IMR-90 (cell line): ENCODE measurements around the gene HYDIN. TPM values are rescaled to one million over a fixed set of nuclear protein-coding genes. Genes with fewer than 3 reads are reported as not detected.

Experiments
- ATAC-seq: fragments of 200-7000 bp; cut with Tn5 transposase; 2 replicates; pipeline ENCODE4 v1.9.1; 2020; ENCODE audit warnings: low read depth, mild to moderate bottlenecking, moderate library complexity
- BruUV-seq: library from RNA; stranded (reverse); fragments of 400-500 nt; replicated peaks from 2 replicates; lab custom pipeline; 2021; lab: Mats Ljungman, UMichigan
- CTCF ChIA-PET: fragments of 300-600 bp; formaldehyde crosslinking; extraction: SDS; loops from one replicate; lab custom pipeline; 2021; ENCODE audit warnings: antibody characterized with exemption; lab: Yijun Ruan, JAX
- POLR2A ChIA-PET: fragments of 300-600 bp; sonication (Branson Sonifier 250); formaldehyde crosslinking; loops from one replicate; lab custom pipeline; 2022; ENCODE audit warnings: antibody characterized with exemption; ENCODE audit not compliant: unreplicated experiment; lab: Charles Lee
- DNase-seq: peaks from one replicate; pipeline ENCODE4 v3.0.0; 2013
- H2AFZ ChIP-seq: replicated peaks from 2 replicates; pipeline ENCODE3; 2013; ENCODE audit warnings: low read length, mild to moderate bottlenecking; ENCODE audit not compliant: poor library complexity
- H2AK5ac ChIP-seq: 2 replicates; pipeline ENCODE4 v1.6.1; 2013; ENCODE audit warnings: low read depth, low read length, inconsistent platforms
- H2AK9ac ChIP-seq: replicated peaks from 2 replicates; pipeline ENCODE3; 2013; ENCODE audit warnings: mild to moderate bottlenecking, low read depth, low read length, moderate library complexity; ENCODE audit not compliant: poor library complexity
- H2BK120ac ChIP-seq: 2 replicates; pipeline ENCODE4 v1.6.1; 2013; ENCODE audit warnings: low read depth, low read length, inconsistent platforms
- H2BK15ac ChIP-seq: 3 replicates; pipeline ENCODE4 v1.6.1; 2013; ENCODE audit warnings: low read depth, low read length, inconsistent platforms
- H2BK20ac ChIP-seq: 2 replicates; pipeline ENCODE4 v1.6.1; 2013; ENCODE audit warnings: low read depth, mild to moderate bottlenecking, inconsistent platforms, low read length, moderate library complexity
- H2BK5ac ChIP-seq: 2 replicates; pipeline ENCODE4 v1.6.1; 2013; ENCODE audit warnings: mild to moderate bottlenecking, low read depth, low read length, inconsistent platforms; ENCODE audit not compliant: poor library complexity, severe bottlenecking
- H3K14ac ChIP-seq: replicated peaks from 2 replicates; pipeline ENCODE4 v1.6.1; 2013; ENCODE audit warnings: low read depth, low read length, inconsistent platforms
- H3K18ac ChIP-seq: 2 replicates; pipeline ENCODE4 v1.6.1; 2013; ENCODE audit warnings: low read depth, low read length, control low read depth
- H3K23ac ChIP-seq: 2 replicates; pipeline ENCODE4 v1.6.1; 2013; ENCODE audit warnings: low read depth, low read length, inconsistent platforms
- H3K27ac ChIP-seq: 2 replicates; pipeline ENCODE4 v1.5.1; 2013; ENCODE audit warnings: mild to moderate bottlenecking, control low read depth, low read length; ENCODE audit not compliant: insufficient read depth
- H3K27me3 ChIP-seq: 2 replicates; pipeline ENCODE4 v1.6.1; 2013; ENCODE audit warnings: low read length; ENCODE audit not compliant: control insufficient read depth, insufficient read depth
- H3K36me3 ChIP-seq: 2 replicates; pipeline ENCODE4 v1.6.1; 2013; ENCODE audit warnings: low read length, mixed read lengths; ENCODE audit not compliant: control insufficient read depth, insufficient read depth
- H3K4ac ChIP-seq: 2 replicates; pipeline ENCODE4 v1.6.1; 2013; ENCODE audit warnings: low read depth, low read length, inconsistent platforms
- H3K4me1 ChIP-seq: 2 replicates; pipeline ENCODE4 v1.6.1; 2013; ENCODE audit warnings: low read length, mixed read lengths; ENCODE audit not compliant: control insufficient read depth, insufficient read depth
- H3K4me2 ChIP-seq: 2 replicates; pipeline ENCODE4 v1.6.1; 2013; ENCODE audit warnings: low read depth, mild to moderate bottlenecking, control low read depth, low read length, moderate library complexity
- H3K4me3 ChIP-seq: 2 replicates; pipeline ENCODE4 v1.5.1; 2013; ENCODE audit warnings: low read depth, mild to moderate bottlenecking, control low read depth, low read length, moderate library complexity; ENCODE audit not compliant: insufficient read depth
- H3K56ac ChIP-seq: 2 replicates; pipeline ENCODE4 v1.6.1; 2013; ENCODE audit warnings: low read length, inconsistent platforms; ENCODE audit not compliant: insufficient read depth; ENCODE audit errors: extremely low read depth
- H3K79me1 ChIP-seq, 2 experiments: 2 replicates each; pipeline ENCODE4 v1.6.1; 2013; ENCODE audit warnings: low read length in 2 of 2, inconsistent platforms in 1 of 2, low read depth in 1 of 2
- H3K9ac ChIP-seq: 2 replicates; pipeline ENCODE4 v1.6.1; 2013; ENCODE audit warnings: low read depth, low read length, control low read depth
- H3K9me1 ChIP-seq: 2 replicates; pipeline ENCODE4 v1.6.1; 2013; ENCODE audit warnings: low read length, inconsistent platforms; ENCODE audit not compliant: insufficient read depth
- H3K9me3 ChIP-seq: 2 replicates; pipeline ENCODE4 v1.6.1; 2013; ENCODE audit warnings: low read length; ENCODE audit not compliant: control insufficient read depth, insufficient read depth
- H4K20me1 ChIP-seq: 2 replicates; pipeline ENCODE4 v1.6.1; 2013; ENCODE audit warnings: low read length, inconsistent platforms; ENCODE audit not compliant: insufficient read depth
- H4K5ac ChIP-seq: 2 replicates; pipeline ENCODE4 v1.6.1; 2013; ENCODE audit warnings: mild to moderate bottlenecking, low read depth, low read length, control low read depth
- H4K8ac ChIP-seq, 2 experiments: 2 replicates each; pipeline ENCODE4 v1.6.1; 2013; ENCODE audit warnings: low read depth in 2 of 2, low read length in 2 of 2, control low read depth in 1 of 2, inconsistent platforms in 1 of 2
- H4K91ac ChIP-seq: 2 replicates; pipeline ENCODE4 v1.6.1; 2013; ENCODE audit warnings: low read depth, low read length, inconsistent platforms; ENCODE audit not compliant: insufficient read depth
- CEBPB ChIP-seq: IDR thresholded peaks from 2 replicates; pipeline ENCODE4 v1.6.1; 2012; ENCODE audit warnings: low read depth, low read length, improper control_type of control experiment
- ELK1 ChIP-seq: fragments of 150-350 bp; IDR thresholded peaks from 2 replicates; pipeline ENCODE4 v1.6.1; 2016; ENCODE audit warnings: low read depth, mild to moderate bottlenecking, low read length, moderate library complexity, borderline replicate concordance
- FOS ChIP-seq: fragments of 150-350 bp; IDR thresholded peaks from 2 replicates; pipeline ENCODE4 v1.6.1; 2016; ENCODE audit warnings: low read depth, low read length
- MAFK ChIP-seq: IDR thresholded peaks from 2 replicates; pipeline ENCODE4 v1.6.1; 2012; ENCODE audit warnings: low read depth, low read length, improper control_type of control experiment
- MAZ ChIP-seq: IDR thresholded peaks from 2 replicates; pipeline ENCODE4 v1.6.1; 2012; ENCODE audit warnings: low read depth, mild to moderate bottlenecking, low read length, improper control_type of control experiment, moderate library complexity, borderline replicate concordance
- MXI1 ChIP-seq: IDR thresholded peaks from 2 replicates; pipeline ENCODE4 v1.6.1; 2012; ENCODE audit warnings: low read depth, mild to moderate bottlenecking, low read length, moderate library complexity, borderline replicate concordance
- POLR2A ChIP-seq: IDR thresholded peaks from 2 replicates; pipeline ENCODE4 v1.6.1; 2012; ENCODE audit warnings: mild to moderate bottlenecking, low read depth, low read length
- RFX5 ChIP-seq: IDR thresholded peaks from 2 replicates; pipeline ENCODE4 v1.8.0; 2012; ENCODE audit warnings: low read depth, mild to moderate bottlenecking, low read length, moderate library complexity
- whole genome bisulfite sequencing, 2 experiments: methylation state at CpG; one replicate each; pipeline versions ENCODE4 v1.1.5 to v1.1.7; 2013; ENCODE audit warnings: missing lambda C conversion rate in 2 of 2; ENCODE audit not compliant: insufficient read length in 1 of 2; ENCODE audit errors: extremely low coverage in 2 of 2; 5-methylcytosine and 5-hydroxymethylcytosine counted together
- dilution Hi-C: fragments of 300-500 bp; cut with HindIII; formaldehyde crosslinking; loops from one replicate; pipeline ENCODE4 v1.14.3; 2018; ENCODE audit warnings: low sequenced_read_pairs; ENCODE audit not compliant: unreplicated experiment
- in situ Hi-C: fragments of 300-500 bp; cut with MboI; formaldehyde crosslinking; loops from 3 replicates; pipeline ENCODE4 v1.14.3; 2019; ENCODE audit warnings: low sequenced_read_pairs, inconsistent platforms, mixed read lengths
- intact Hi-C: fragments of 100-400 bp; cut with micrococcal nuclease; formaldehyde crosslinking; loops from 2 replicates; pipeline ENCODE4 v1.10.0; 2022
- polyA plus RNA-seq, 3 experiments: library from polyadenylated mRNA; depleted of rRNA; stranded (reverse); fragments of >200 nt; gene quantifications; 2 replicates each; pipeline ENCODE4 v1.2.3, GENCODE V29; 2012; ENCODE audit warnings: low replicate concordance in 1 of 3
- total RNA-seq: library from RNA; depleted of rRNA; stranded (reverse); fragments of >200 nt; gene quantifications from 2 replicates; pipeline ENCODE4 v1.2.3, GENCODE V29; 2012

The HYDIN gene
- total and polyA plus RNA-seq, 2 of the 4 experiments (the other 2 are of a cell fraction): 0.18 to 0.27 TPM

- H3K14ac ChIP-seq: no peak overlapping the region
- H3K79me1 ChIP-seq: no peaks in the 10 kb centered on the region
- no peaks in the 10 kb centered on the region for H3K27me3 ChIP-seq
- no peak overlapping the region for H3K18ac ChIP-seq
- ChIA-PET CTCF (no interaction called here), POLR2A (no interaction called here)
- no peak overlapping the region for H3K4me3 ChIP-seq
- no peak overlapping the region for H3K56ac ChIP-seq
- H2BK15ac ChIP-seq: no peak overlapping the region
- H4K5ac ChIP-seq: no peak overlapping the region
- H3K9me1 ChIP-seq: no peaks in the 10 kb centered on the region
- H2BK5ac ChIP-seq: no peak overlapping the region
- 76% methylated on average over 3 of the region's 7 CpGs; no CpG with 5 or more reads in 1 of the 2 experiments for WGBS, 2 experiments
- H2AK9ac ChIP-seq: no peak overlapping the region
- no peak overlapping the region for H2AFZ ChIP-seq
- no peak overlapping the region for H4K91ac ChIP-seq
- H3K9ac ChIP-seq: no peak overlapping the region
- no peaks in the 10 kb centered on the region for H3K4me1 ChIP-seq
- no peak for DNase-seq
- no peak overlapping the region for H3K4ac ChIP-seq
- ATAC-seq: no peak
- no peak overlapping the region for H3K23ac ChIP-seq
- dilution Hi-C loops: no loop called here
- BruUV-seq: no TSS peak
- no peak overlapping the region for H3K27ac ChIP-seq
- in situ Hi-C loops: no loop called here
- H3K4me2 ChIP-seq: no peak overlapping the region
- no peak overlapping the region for H4K8ac ChIP-seq
- intact Hi-C loops: no loop called here
- H2AK5ac ChIP-seq: no peak overlapping the region
- no peak for TF ChIP-seq MAZ
- TF ChIP-seq ELK1: no peak
- TF ChIP-seq MAFK: no peak
- no peak for TF ChIP-seq RFX5
- TF ChIP-seq POLR2A: no peak
- TF ChIP-seq FOS: no peak
- TF ChIP-seq CEBPB: no peak
- no peak for TF ChIP-seq MXI1
- no peaks in the 10 kb centered on the region for H3K36me3 ChIP-seq
- no peak overlapping the region for H2BK20ac ChIP-seq
- H3K9me3 ChIP-seq: no peaks in the 10 kb centered on the region
- no peak overlapping the region for H2BK120ac ChIP-seq
- no peaks in the 10 kb centered on the region for H4K20me1 ChIP-seq
These were observed 17.0 kb upstream of the HYDIN start for GRCh38 chr16:71247478-71247877.
